KMS-11 (cell line): ENCODE results near the gene UPF1.

Experiments
- H2AFZ ChIP-seq: fragments of 200-600 bp; sonication (generic); 2 replicates; pipeline ENCODE4 v1.6.1; 2016; ENCODE audit warnings: antibody characterized with exemption, mixed run types, low read depth
- H3K27ac ChIP-seq: fragments of 200-600 bp; sonication (generic); 2 replicates; pipeline ENCODE4 v1.6.1; 2016; ENCODE audit warnings: mild to moderate bottlenecking, mixed run types
- H3K27me3 ChIP-seq: fragments of 200-600 bp; sonication (generic); 2 replicates; pipeline ENCODE4 v1.6.1; 2017; ENCODE audit warnings: mild to moderate bottlenecking, low read depth, mixed run types, moderate library complexity; ENCODE audit not compliant: insufficient read depth
- H3K36me3 ChIP-seq: fragments of 200-600 bp; sonication (generic); 2 replicates; pipeline ENCODE4 v1.6.1; 2017; ENCODE audit warnings: mild to moderate bottlenecking, mixed run types; ENCODE audit not compliant: insufficient read depth
- H3K4me1 ChIP-seq: fragments of 200-600 bp; sonication (generic); 2 replicates; pipeline ENCODE4 v1.6.1; 2016; ENCODE audit warnings: mild to moderate bottlenecking, low read depth, mixed run types; ENCODE audit not compliant: poor library complexity, severe bottlenecking
- H3K4me2 ChIP-seq: fragments of 200-600 bp; sonication (generic); 2 replicates; pipeline ENCODE4 v1.7.0; 2016; ENCODE audit warnings: mild to moderate bottlenecking, mixed run types
- H3K4me3 ChIP-seq: fragments of 200-600 bp; sonication (generic); IDR thresholded peaks from 2 replicates; pipeline ENCODE4 v1.6.1; 2017; ENCODE audit warnings: low read depth, low read length, mixed read lengths; ENCODE audit not compliant: insufficient read depth
- H3K79me2 ChIP-seq: fragments of 200-600 bp; sonication (generic); 2 replicates; pipeline ENCODE4 v1.6.1; 2016; ENCODE audit warnings: low read depth, mixed run types; ENCODE audit not compliant: insufficient read depth
- H3K9ac ChIP-seq: fragments of 200-600 bp; sonication (generic); 2 replicates; pipeline ENCODE4 v1.6.1; 2016; ENCODE audit warnings: mild to moderate bottlenecking, mixed run types
- H4K20me1 ChIP-seq: fragments of 200-600 bp; sonication (generic); 2 replicates; pipeline ENCODE4 v1.6.1; 2016; ENCODE audit warnings: mild to moderate bottlenecking, mixed run types; ENCODE audit not compliant: insufficient read depth
- CTCF ChIP-seq: fragments of 200-600 bp; sonication (generic); conservative IDR thresholded peaks from 2 replicates; pipeline ENCODE4 v1.6.1; 2017; ENCODE audit warnings: low read depth, mild to moderate bottlenecking, antibody characterized with exemption, low read length, moderate library complexity, mixed read lengths

UPF1 gene

GRCh38 chr19:18856385-18857126, 24.8 kb downstream of the UPF1 start:
- Histone ChIP-seq H3K27ac (no peak overlapping the region), H3K36me3 (peaks cover 4% of the 10 kb centered on the region; the same call in 1 of the 2 replicates)

GRCh38 chr19:18857223-18857622, 25.5 kb downstream of the UPF1 start:
- Histone ChIP-seq H3K36me3 (peaks cover 4% of the 10 kb centered on the region; the same call in 1 of the 2 replicates), H3K79me2 (no peaks in the 10 kb centered on the region), H3K9ac (no peak overlapping the region), H3K27me3 (no peaks in the 10 kb centered on the region), H3K4me2 (no peak overlapping the region), H3K4me3 (no peak overlapping the region), H3K27ac (no peak overlapping the region), H2AFZ (no peak overlapping the region), H4K20me1 (no peaks in the 10 kb centered on the region), H3K4me1 (no peaks in the 10 kb centered on the region)
- no peak for TF ChIP-seq CTCF

More at GRCh38 chr19:18856385-18857126, 24.8 kb downstream of the UPF1 start:
- Histone ChIP-seq H3K27me3 (no peaks in the 10 kb centered on the region), H3K79me2 (no peaks in the 10 kb centered on the region), H2AFZ (no peak overlapping the region), H3K4me2 (no peak overlapping the region), H3K4me1 (no peaks in the 10 kb centered on the region), H4K20me1 (no peaks in the 10 kb centered on the region), H3K9ac (no peak overlapping the region), H3K4me3 (no peak overlapping the region)
- TF ChIP-seq CTCF: no peak; the same call in 1 of the 2 replicates

- Histone ChIP-seq H3K27ac (no peak overlapping the region), H3K9ac (no peak overlapping the region), H3K4me1 (no peaks in the 10 kb centered on the region), H3K36me3 (peaks cover 4% of the 10 kb centered on the region; the same call in 1 of the 2 replicates), H2AFZ (no peak overlapping the region), H3K79me2 (no peaks in the 10 kb centered on the region), H3K4me3 (no peak overlapping the region), H3K27me3 (no peaks in the 10 kb centered on the region), H4K20me1 (no peaks in the 10 kb centered on the region), H3K4me2 (no peak overlapping the region)
- no peak for TF ChIP-seq CTCF
These were observed 27.3 kb downstream of the UPF1 start for GRCh38 chr19:18858906-18859646.

GRCh38 chr19:18859676-18860301, 28.0 kb downstream of the UPF1 start:
- no peak for TF ChIP-seq CTCF
- Histone ChIP-seq H3K4me3 (no peak overlapping the region), H3K4me2 (no peak overlapping the region), H3K27ac (no peak overlapping the region), H3K9ac (no peak overlapping the region), H3K36me3 (peaks cover 4% of the 10 kb centered on the region; the same call in 1 of the 2 replicates), H3K79me2 (no peaks in the 10 kb centered on the region), H3K27me3 (no peaks in the 10 kb centered on the region), H4K20me1 (no peaks in the 10 kb centered on the region), H2AFZ (no peak overlapping the region), H3K4me1 (no peaks in the 10 kb centered on the region)
